ENCODE data around the gene WWTR1.

GRCh38 chr3:149571381-149571780 lies 86.4 kb downstream of the WWTR1 start:
- TF ChIP-seq CTCF (IDR thresholded peaks at IDR 0.05) (no peak), MAX (IDR thresholded peaks at IDR 0.05) (no peak), EP300 (IDR thresholded peaks at IDR 0.05) (no peak), KDM5A (IDR thresholded peaks at IDR 0.05) (no peak), REST (IDR thresholded peaks at IDR 0.05) (no peak), CEBPB (IDR thresholded peaks at IDR 0.05) (no peak), POLR2A (IDR thresholded peaks at IDR 0.05; ENCODE audit: low read length) (no peak), MAZ (IDR thresholded peaks at IDR 0.05; ENCODE audit: borderline replicate concordance, low read depth, low read length) (no peak), FOSB (CRISPR knock-in tag; IDR thresholded peaks at IDR 0.05) (no peak), RNF2 (IDR thresholded peaks at IDR 0.05; ENCODE audit: borderline replicate concordance, low read depth) (no peak), NR3C1 (IDR thresholded peaks at IDR 0.05) (no peak), ESRRA (IDR thresholded peaks at IDR 0.05; ENCODE audit: borderline replicate concordance, low read length) (no peak)
